Activated naive CD4-positive, alpha-beta T cell treated with Interleukin-2 at 50 U/mL for 16 hours (primary cell): ENCODE results near the gene KLC3.

Experiments
- DNase-seq: peaks from one replicate; pipeline ENCODE4 v3.0.0-alpha.2; 2020

Gene KLC3

DNA sequence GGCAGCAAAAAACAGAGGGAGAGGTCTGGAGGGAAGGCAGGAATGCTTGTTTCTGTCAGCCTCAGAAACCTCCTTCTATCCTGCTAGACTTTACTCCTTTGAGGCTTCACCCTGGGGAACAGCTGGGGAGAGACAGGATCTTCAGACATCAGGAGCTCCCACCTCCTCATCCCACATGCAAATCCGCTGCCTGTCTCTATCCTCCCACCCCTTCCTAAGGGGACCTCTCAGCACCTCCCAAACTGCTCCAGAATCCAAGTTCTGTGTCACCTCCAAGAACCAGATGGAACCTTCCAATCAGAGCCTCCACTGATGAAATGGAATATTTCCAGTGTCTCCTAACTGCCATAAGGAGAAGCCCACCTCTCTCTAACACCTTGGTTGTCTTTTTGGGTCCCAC, 39.6 kb downstream of the KLC3 start:
- no peak for DNase-seq

DNA sequence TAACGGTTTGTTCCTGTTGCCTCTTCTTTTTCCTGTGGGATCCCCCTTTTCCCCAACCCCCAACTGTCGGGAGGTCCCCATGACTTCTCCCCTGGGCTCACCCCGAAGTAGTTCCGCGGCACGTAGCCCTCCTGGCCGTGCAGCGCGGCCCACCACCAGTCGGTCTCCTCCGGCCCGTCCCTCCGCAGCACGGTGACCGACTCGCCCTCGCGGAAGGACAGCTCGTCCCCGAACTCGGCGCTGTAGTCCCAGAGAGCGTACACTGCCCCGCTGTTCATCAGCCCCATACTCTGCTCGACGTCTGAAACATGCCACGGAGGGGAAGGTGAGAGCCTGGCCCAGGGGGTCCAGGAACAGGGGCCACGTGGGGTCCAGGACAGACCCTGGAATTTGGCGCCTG, 41.9 kb downstream of the KLC3 start:
- no peak for DNase-seq

DNA sequence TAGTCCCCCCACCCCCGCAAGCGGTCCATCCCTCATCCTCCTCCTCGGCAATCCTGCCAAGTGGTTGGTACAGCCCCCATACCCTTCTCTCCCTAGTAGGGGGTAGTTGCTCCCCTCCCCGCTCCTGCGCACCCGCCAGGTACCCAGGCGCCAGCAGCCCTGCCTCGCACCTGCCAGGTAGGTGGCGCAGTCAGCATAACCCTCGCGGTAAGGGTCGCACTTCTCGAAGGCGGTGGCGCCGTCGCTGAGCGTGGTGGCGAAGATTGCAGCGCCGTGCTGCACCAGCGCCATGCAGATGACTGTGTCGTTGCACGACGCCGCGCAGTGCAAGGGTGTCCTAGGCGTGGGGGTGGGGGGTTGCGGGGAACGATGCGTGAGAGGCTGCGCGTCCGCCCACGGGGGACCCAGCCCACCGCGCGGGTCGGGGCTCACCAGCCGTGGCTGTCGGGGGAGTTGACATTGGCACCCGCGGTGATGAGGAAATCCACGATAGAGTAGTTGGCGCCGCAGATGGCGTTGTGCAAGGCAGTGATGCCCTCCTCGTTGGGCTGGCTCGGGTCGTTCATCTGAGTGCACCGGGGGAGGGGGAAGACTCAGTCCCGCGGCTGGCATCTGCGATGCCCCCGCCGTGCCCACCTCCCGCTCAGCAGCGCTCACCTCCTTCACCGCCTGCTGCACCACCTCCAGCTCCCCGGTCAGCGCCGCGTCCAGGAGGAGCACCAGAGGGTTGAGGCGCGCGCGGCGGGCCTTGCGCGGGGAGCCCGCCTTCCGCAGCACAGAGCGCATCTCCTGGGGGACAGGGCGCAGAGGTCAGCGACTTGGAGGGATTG, 45.1 kb downstream of the KLC3 start:
- no peak for DNase-seq

DNA sequence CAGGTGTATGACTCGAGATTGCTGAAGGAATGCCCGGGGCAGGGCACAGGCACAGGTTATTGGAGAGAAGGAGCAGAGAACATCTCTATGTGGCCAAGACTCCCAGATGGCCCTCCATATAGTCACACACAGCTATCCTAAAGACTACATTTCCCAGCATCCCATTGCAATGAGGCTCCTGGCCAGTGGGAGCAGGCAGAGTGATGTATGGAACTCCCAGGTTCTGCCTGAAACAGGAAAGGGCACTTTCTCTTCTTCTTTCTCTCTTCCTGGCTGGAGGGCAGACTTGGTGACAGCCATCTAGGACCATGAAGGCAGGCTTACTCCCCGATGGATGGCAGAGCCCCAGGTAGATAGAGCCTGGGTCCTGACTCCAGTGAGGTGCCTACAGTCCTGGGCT, 50.8 kb downstream of the KLC3 start:
- no peak for DNase-seq

DNA sequence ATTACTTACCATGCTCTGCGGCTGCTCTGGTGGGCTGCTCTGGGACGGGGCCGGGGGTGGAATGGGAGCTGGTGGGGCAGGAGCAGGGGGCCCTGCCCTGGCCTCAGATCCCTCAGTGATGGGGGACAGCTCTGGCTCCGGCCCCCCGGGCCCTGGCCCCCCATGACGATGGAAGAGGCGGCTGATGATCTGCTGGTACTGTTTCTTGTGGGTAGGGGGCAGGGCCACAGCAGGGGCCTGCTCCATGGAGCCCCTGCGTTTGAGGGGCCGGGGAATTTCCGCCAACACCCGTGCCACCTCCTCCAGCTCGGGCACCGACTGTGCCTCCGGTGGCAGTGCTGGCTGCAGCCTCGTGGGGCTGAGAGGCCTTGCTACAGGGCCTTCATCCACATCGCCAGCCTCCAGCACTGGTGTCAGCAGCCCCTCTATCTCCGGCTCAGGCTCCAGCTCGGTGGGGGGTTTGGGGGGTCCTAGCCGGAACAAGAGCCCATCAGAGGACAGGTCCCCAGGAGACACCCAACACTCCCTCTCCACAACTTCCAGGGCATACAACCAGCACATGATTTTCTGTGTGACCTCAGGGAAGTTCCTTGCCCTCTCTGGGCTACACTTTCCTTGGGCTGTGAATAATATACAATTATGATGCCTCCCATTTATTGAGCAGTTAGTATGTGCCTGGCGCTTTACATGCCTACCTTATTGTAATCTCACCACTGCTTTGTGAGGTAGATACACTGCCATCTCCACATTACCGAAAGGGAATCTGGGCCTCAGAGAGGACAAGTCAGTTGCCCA, 51.5 kb downstream of the KLC3 start:
- no peak for DNase-seq

DNA sequence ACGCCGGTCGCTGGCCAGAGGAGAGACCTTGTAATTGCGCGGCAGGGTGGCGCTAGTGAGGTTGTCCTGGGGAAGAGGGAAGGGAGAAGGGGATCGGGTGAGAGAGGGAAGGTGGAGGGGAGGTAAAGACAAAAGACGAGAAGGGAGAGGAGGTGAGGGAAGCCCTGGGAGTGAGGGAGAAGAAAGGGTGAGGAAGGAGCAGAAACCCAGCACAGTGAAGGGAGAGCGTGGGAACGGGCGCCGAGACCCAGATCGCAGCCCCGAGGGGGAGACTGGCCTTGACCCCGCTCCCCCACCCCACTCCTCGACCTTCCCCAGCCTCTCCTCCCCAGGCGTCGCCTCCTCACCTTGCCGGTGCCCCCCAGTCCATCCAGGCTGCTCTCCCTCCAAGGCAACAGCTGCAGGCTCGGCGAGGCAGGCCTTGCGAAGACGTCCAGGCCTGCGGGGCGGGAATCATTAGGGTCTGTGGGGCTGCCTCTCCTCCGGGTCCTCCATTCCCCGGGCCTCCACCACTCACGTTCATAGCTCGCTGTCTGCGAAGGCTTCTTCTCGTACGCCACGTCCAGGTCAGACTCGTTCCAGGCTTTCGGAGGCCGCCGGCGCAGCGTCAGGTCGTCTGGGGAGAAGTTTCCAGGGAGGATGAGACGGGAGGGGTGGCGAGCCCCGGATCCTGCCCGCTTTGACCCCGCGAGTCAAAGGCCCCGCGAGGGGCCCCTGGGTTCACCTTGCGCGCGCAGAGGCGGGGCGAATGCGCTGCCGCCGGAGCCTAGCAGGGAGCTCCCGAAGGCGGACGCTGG, 55.5 kb downstream of the KLC3 start:
- no peak for DNase-seq

DNA sequence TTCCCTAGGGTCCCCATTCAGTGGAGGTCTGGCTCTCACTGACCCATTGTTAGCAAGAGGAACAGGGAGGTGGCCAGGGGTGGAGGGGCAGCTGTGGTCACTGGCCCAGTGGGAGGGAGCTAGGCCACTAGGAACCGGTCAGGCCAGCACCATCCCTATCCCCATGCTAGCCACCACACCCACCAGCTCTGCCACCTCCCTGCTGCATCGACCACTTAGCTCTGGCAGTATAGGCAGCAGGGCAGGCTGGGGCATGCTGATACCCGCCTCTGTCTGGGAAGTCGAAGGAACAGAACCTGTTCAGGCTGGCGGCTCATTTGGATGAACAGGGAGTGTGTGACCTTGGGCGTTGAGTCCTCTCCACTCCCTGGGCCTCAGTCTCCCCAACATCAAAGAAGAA, 59.6 kb downstream of the KLC3 start:
- DNase-seq: no peak
